BJ (cell line): Measurements from ENCODE around the gene ARL8B. TPM values are rescaled to one million over a fixed set of nuclear protein-coding genes. Genes with fewer than 3 reads are reported as not detected.
"Not testable (repeated sequence)": the region's sequence is repeated elsewhere in the genome, so short reads cannot be mapped to it uniquely, and the experiment has no call there.

ENCODE experiments used
- CTCF ChIA-PET: fragments of 350-600 bp; formaldehyde crosslinking; extraction: SDS; loops from one replicate; lab custom pipeline; 2021; ENCODE audit warnings: antibody characterized with exemption, inconsistent platforms; lab: Yijun Ruan, JAX
- POLR2A ChIA-PET: fragments of 300-600 bp; sonication (Branson Sonifier 250); formaldehyde crosslinking; extraction: SDS; loops from one replicate; lab custom pipeline; 2021; ENCODE audit warnings: antibody characterized with exemption; lab: Charles Lee
- DNase-seq: peaks from one replicate; pipeline ENCODE4 v3.0.0-alpha.2; 2011; ENCODE audit warnings: low read depth
- H3K27me3 ChIP-seq: 2 replicates; pipeline ENCODE4 v1.6.0; 2011; ENCODE audit warnings: low read length; ENCODE audit not compliant: control insufficient read depth, insufficient read depth
- H3K36me3 ChIP-seq: 2 replicates; pipeline ENCODE4 v1.5.1; 2011; ENCODE audit warnings: low read length; ENCODE audit not compliant: control insufficient read depth, insufficient read depth
- H3K4me3 ChIP-seq: 2 replicates; pipeline ENCODE4 v1.5.1; 2011; ENCODE audit warnings: low read depth, mild to moderate bottlenecking, control low read depth, low read length
- polyA plus RNA-seq: library from polyadenylated mRNA; depleted of rRNA; stranded (reverse); fragments of >200 nt; gene quantifications from 2 replicates; pipeline ENCODE4 v1.2.3, GENCODE V29; 2011
- TF ChIP-seq, protein P1 (sequence below): IDR thresholded peaks from 2 replicates; pipeline ENCODE4 v1.5.1; 2011; ENCODE audit warnings: low read depth, mild to moderate bottlenecking, control low read depth, inconsistent platforms, low read length, moderate library complexity; ENCODE audit not compliant: insufficient read depth

Gene ARL8B
- polyA plus RNA-seq, 1 experiment: 20.3 TPM

DNA sequence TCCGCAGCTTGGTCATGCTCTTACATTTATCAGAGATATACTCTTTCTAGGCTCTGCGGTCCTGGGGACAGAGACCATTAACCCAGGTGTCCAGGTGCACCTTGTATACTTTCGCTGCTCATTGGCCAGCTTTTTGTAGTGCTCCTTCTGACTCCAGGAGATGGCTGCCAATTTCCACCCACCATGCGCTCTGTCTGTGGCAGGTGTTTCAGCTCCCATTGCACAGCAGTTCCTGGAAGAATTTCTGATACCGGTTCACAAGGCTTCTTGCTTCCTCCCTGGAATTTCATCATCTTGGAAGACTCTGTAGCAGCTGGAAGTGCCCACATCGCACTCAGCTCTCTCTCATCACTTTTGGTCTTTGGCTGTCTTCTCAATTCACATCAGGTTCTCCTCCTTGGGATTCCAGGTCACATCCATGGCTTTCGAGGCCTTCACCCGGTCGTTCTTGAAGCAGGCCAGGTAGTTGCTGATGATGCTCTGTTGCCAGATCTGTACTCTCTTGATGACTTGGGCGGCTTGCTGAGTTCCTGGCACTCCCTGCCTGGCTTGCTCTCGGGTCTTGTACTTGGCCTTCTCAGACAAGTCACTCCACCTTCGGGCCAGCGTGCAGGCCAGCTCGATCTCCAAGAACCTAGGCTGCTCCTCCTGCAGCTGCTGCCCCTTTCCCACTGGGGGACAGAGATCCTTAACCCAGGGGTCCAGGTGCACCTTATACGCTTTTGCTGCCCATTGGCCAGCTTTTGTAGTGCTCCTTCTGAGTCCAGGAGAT lies 41.1 kb upstream of the ARL8B start:
- Histone ChIP-seq H3K36me3 (no peaks in the 10 kb centered on the region), H3K4me3 (no peak overlapping the region), H3K27me3 (no peaks in the 10 kb centered on the region)
- POLR2A ChIA-PET: no interaction called here
- CTCF ChIA-PET: interaction anchor here (1.2 kb wide), 1 partner anchor 9 kb away, joined by 4 read pairs; no protein-coding TSS in a partner anchor
- TF ChIP-seq, protein P1, sequence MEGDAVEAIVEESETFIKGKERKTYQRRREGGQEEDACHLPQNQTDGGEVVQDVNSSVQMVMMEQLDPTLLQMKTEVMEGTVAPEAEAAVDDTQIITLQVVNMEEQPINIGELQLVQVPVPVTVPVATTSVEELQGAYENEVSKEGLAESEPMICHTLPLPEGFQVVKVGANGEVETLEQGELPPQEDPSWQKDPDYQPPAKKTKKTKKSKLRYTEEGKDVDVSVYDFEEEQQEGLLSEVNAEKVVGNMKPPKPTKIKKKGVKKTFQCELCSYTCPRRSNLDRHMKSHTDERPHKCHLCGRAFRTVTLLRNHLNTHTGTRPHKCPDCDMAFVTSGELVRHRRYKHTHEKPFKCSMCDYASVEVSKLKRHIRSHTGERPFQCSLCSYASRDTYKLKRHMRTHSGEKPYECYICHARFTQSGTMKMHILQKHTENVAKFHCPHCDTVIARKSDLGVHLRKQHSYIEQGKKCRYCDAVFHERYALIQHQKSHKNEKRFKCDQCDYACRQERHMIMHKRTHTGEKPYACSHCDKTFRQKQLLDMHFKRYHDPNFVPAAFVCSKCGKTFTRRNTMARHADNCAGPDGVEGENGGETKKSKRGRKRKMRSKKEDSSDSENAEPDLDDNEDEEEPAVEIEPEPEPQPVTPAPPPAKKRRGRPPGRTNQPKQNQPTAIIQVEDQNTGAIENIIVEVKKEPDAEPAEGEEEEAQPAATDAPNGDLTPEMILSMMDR: no peak
- DNase-seq: no peak

DNA sequence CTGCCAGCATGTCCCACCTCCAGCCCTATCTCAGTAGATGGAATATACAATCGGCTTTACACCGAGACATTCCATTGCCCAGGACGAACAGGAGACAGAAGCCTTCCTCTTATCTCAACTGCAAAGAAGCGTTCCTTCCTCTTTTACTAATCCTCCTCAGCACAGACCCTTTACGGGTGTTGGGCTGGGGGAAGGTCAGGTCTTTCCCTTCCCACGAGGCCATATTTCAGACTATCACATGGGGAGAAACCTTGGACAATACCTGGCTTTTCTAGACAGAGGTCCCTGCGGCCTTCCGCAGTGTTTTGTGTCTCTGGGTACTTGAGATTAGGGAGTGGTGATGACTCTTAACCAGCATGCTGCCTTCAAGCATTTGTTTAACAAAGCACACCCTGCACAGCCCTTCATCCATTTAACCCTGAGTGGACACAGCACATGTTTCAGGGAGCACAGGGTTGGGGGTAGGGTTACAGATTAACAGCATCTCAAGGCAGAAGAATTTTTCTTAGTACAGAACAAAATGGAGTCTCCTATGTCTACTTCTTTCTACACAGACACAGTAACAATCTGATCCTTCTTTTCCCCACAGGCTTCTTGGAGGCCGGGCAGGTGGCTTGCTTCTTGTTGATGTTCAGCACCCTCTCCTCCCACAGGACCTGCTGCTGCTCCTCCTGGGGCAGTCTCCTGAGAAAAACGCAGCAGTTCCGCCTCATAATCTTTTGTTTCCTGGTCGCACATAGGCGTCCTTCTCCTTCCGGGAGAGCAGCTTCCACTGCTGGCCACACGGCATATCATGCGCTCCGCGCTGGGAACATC lies 39.9 kb upstream of the ARL8B start:
- CTCF ChIA-PET: interaction anchor here (0.6 to 1.7 kb wide), 2 partner anchors 11 to 371 kb away, joined by 3 to 4 read pairs; no protein-coding TSS in a partner anchor
- POLR2A ChIA-PET, H3K36me3 ChIP-seq, H3K4me3 ChIP-seq, H3K27me3 ChIP-seq, DNase-seq: not testable (repeated sequence)

DNA sequence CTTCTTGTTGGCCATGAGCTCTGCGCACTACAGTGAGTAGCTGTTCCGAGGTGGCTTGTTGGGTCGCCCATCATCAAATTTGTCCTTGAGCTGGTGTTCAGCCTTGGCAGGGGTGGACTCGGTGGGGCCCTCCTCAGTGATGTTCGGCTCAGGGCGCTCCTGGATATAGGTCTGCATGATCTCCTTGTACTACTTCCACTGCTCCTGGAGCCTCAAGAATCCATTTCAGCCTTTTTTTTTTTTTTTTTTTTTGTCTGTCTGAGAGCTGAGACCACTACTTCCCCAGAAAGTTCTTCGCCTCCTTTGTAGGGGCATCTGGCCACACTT lies 39.3 kb upstream of the ARL8B start:
- ChIA-PET CTCF (interaction anchor here (0.6 to 1.7 kb wide), 2 partner anchors 11 to 371 kb away, joined by 3 to 4 read pairs; no protein-coding TSS in a partner anchor), POLR2A (no interaction called here)
- Histone ChIP-seq H3K36me3 (no peaks in the 10 kb centered on the region), H3K27me3 (0 out of 2 replicates have a peak, but pooled peaks cover 1% of the 10 kb centered on the region), H3K4me3 (no peak overlapping the region)
- TF ChIP-seq, protein P1: no peak
- no peak for DNase-seq

DNA sequence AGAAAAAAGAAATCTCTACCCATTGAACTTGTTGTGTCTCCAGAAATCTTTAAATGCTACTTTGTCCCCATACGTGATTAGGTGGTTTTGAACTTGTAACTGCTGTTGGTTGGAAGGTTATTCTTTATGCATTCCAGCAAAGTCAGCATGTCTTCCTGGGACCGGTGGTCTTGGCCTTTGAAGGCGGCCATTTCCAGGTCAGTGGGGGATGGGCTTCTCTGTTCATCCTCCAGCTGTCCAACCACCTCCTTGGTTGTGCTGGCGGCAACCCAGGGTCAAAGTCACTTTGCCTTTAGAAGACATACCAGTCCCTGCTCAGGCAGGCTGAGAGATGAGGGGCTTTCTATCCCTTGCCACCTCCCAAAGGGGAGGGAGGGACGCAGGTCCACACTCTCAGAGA lies 37.9 kb upstream of the ARL8B start:
- POLR2A ChIA-PET: interaction anchor here (0.6 kb wide), 1 partner anchor 78 kb away, joined by 5 read pairs; no protein-coding TSS in a partner anchor
- Histone ChIP-seq H3K27me3 (0 out of 2 replicates have a peak, but pooled peaks cover 1% of the 10 kb centered on the region), H3K4me3 (no peak overlapping the region), H3K36me3 (no peaks in the 10 kb centered on the region)
- TF ChIP-seq, protein P1: no peak
- no peak for DNase-seq
- CTCF ChIA-PET: interaction anchor here (1.7 kb wide), 1 partner anchor 373 kb away, joined by 4 read pairs; no protein-coding TSS in a partner anchor

DNA sequence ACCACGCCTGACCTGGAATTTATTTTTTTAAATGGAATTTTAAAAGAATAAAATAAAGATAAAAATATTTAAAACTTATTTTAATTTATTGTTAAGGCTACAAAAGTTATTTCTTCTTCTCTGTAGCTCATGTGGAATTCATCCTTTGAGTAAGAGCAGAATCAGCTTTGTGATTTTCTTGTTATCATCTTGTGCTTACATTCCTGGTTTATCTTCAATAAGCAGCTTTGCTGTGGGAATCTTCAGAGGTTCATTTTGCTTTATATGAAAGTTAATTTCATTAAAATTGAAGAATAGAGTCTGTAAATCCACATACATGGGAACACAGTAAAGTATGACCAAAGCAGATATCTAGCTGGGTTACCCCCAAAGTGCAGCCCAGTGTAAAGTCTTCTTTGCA lies 35.4 kb upstream of the ARL8B start:
- 0 out of 2 replicates have a peak, but pooled peaks cover 1% of the 10 kb centered on the region for H3K27me3 ChIP-seq
- TF ChIP-seq, protein P1: no peak
- ChIA-PET CTCF (interaction anchor here (0.7 to 1.6 kb wide), 3 partner anchors 9 to 375 kb away, joined by 3 to 4 read pairs (median 3); no protein-coding TSS in a partner anchor), POLR2A (no interaction called here)
- no peak for DNase-seq
- H3K36me3 ChIP-seq: no peaks in the 10 kb centered on the region
- no peak overlapping the region for H3K4me3 ChIP-seq
